ENCODE measurements around the gene MAPK8. TPM values are rescaled to one million over a fixed set of nuclear protein-coding genes. Genes with fewer than 3 reads are reported as not detected.

MAPK8 gene
- total RNA-seq, 2 donors from 2014 or later = 34.0 to 35.8 TPM

- no peak for DNase-seq
- H3K4me3 Mint-ChIP-seq = no peak overlapping the region
- no peaks in the 10 kb centered on the region for H3K27me3 Mint-ChIP-seq
Observed at GRCh38 chr10:48464871-48465736, 158.6 kb downstream of the MAPK8 start.

GRCh38 chr10:48465860-48466521 is 159.5 kb downstream of the MAPK8 start:
- DNase-seq (no peak), ATAC-seq (no peak)
- no peaks in the 10 kb centered on the region for H3K36me3 Mint-ChIP-seq (ENCODE audit: low read depth)
- no peaks in the 10 kb centered on the region for H3K27me3 Mint-ChIP-seq
- no peaks in the 10 kb centered on the region for H3K9me3 ChIP-seq (ENCODE audit: control insufficient read depth, low read length, poor library complexity, severe bottlenecking)
- H3K4me1 Mint-ChIP-seq = peaks cover 3% of the 10 kb centered on the region
- no peak overlapping the region for H3K27ac Mint-ChIP-seq
- no peak overlapping the region for H3K4me3 Mint-ChIP-seq

More at GRCh38 chr10:48464871-48465736, 158.6 kb downstream of the MAPK8 start:
- no peaks in the 10 kb centered on the region for H3K36me3 Mint-ChIP-seq (ENCODE audit: low read depth)
- peaks cover 3% of the 10 kb centered on the region for H3K4me1 Mint-ChIP-seq
- H3K27ac Mint-ChIP-seq = no peak overlapping the region
- no peak for ATAC-seq
- no peaks in the 10 kb centered on the region for H3K9me3 ChIP-seq (ENCODE audit: control insufficient read depth, low read length, poor library complexity, severe bottlenecking)

DNA sequence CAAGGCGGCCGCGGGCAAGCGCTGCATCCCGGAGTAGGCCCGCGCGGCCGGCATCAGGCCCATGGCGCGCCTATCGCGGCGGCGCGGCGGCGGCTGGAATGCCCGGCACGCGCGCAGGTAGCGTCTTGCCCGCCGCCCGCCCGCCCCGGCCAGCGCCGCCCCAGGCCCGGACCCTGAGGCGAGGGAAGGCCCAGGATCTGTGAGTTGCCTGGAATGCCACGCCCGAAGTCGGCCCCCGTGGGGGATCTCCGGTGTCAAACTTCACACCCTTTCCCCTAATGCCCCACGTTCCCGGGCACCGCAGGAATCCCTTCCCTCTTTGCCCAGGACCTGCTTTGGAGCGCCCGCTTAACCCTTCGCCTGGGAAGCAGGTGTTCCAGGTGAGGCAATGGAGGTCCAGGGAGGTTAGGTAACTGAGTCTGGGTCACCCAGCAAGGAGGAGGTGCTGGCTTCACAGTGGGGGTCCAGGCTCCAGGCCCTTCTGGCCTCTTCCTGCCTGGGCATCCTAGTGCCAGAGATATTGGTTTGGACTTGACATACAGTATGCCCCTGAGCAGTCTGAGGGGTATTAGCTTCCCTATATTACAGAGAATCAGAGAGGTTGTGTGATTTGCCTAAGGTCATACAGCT is 160.2 kb downstream of the MAPK8 start:
- Mint-ChIP-seq H3K4me1 (peaks cover 7% of the 10 kb centered on the region), H3K4me3 (no peak overlapping the region), H3K36me3 (ENCODE audit: low read depth) (no peaks in the 10 kb centered on the region), H3K27me3 (no peaks in the 10 kb centered on the region), H3K27ac (no peak overlapping the region)
- no peaks in the 10 kb centered on the region for H3K9me3 ChIP-seq (ENCODE audit: control insufficient read depth, low read length, poor library complexity, severe bottlenecking)
- ATAC-seq (no peak), DNase-seq (no peak)

- DNase-seq = no peak
- H3K4me3 Mint-ChIP-seq = no peak overlapping the region
- ATAC-seq = no peak
Observed at GRCh38 chr10:48467669-48468068, 161.2 kb downstream of the MAPK8 start.

DNA sequence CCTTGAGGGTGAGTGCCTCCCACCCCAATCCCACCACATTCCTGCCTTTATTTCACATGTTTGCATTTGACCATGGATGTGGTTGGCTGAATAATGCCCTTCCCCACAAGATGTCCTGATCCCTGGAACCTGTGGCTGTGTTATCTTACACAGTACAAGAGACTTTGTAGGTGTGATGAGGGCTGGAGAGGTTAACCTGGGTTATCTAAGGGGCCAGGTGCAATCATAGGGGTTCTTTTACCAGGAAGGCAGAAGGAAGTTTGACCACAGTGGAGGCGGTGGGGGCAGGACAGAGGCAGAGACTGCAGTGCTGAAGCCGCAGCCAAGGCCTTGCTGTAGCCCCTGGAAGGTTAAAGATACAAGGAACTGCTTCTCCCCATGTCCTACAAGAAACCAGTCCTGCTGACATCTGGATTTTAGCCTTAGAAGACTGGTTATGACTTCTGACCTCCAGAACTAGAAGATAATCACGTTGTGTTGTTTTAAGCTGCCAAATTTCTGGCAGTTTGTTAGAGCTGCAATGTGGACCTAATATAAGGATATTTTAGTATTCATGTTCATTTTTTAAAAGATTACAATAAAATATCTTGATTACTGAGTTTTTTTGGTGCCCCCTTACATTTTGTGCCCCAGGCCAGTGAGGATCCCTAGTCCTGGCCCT is 161.8 kb downstream of the MAPK8 start:
- DNase-seq (no peak), ATAC-seq (no peak)
- Mint-ChIP-seq H3K27ac (no peak overlapping the region), H3K4me3 (no peak overlapping the region), H3K27me3 (no peaks in the 10 kb centered on the region), H3K4me1 (peaks cover 7% of the 10 kb centered on the region), H3K36me3 (ENCODE audit: low read depth) (no peaks in the 10 kb centered on the region)
- no peaks in the 10 kb centered on the region for H3K9me3 ChIP-seq (ENCODE audit: control insufficient read depth, low read length, poor library complexity, severe bottlenecking)

More at GRCh38 chr10:48467669-48468068, 161.2 kb downstream of the MAPK8 start:
- H3K27ac Mint-ChIP-seq = no peak overlapping the region
- H3K36me3 Mint-ChIP-seq (ENCODE audit: low read depth) = no peaks in the 10 kb centered on the region
- no peaks in the 10 kb centered on the region for H3K9me3 ChIP-seq (ENCODE audit: control insufficient read depth, low read length, poor library complexity, severe bottlenecking)
- H3K27me3 Mint-ChIP-seq = no peaks in the 10 kb centered on the region
- H3K4me1 Mint-ChIP-seq = peaks cover 7% of the 10 kb centered on the region

DNA sequence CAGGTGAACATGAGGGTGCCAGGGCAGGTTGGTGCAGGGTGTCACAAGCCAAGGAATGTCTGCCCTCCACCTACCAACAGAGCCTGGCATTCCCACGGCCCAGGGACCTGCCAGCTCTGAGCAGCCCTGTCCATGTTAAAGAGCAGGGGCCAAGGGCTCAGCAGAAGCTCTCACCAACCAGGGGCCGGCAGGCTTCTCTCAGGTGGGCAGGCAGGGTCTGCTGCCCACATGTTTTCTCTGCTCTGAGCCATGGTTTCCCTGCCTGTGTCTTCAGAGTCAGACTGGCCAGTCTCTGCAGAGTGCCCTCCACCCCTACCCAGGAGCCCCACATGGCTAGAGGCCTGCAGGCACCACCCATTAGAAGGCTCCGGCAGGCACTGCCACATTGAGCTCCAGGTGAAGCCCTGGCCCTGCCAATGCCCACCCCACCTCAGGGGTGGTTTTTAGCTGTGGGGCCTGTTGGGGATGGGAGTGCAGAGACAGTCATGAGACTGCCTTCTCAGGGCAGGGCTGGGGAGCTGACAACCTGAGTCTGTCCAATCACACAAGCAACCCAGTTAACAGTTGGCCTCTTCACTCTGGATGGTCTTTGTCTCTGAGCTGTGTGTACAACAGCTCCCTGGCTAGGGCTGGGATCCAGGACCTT is 162.5 kb downstream of the MAPK8 start:
- H3K36me3 Mint-ChIP-seq (ENCODE audit: low read depth) = no peaks in the 10 kb centered on the region
- no peak overlapping the region for H3K27ac Mint-ChIP-seq
- no peak for DNase-seq
- ATAC-seq = no peak
- no peaks in the 10 kb centered on the region for H3K9me3 ChIP-seq (ENCODE audit: control insufficient read depth, low read length, poor library complexity, severe bottlenecking)
- peaks cover 7% of the 10 kb centered on the region for H3K4me1 Mint-ChIP-seq
- no peaks in the 10 kb centered on the region for H3K27me3 Mint-ChIP-seq
- H3K4me3 Mint-ChIP-seq = no peak overlapping the region

- Mint-ChIP-seq H3K36me3 (ENCODE audit: low read depth) (no peaks in the 10 kb centered on the region), H3K27me3 (no peaks in the 10 kb centered on the region), H3K27ac (no peak overlapping the region), H3K4me1 (peaks cover 4% of the 10 kb centered on the region), H3K4me3 (no peak overlapping the region)
- DNase-seq (no peak), ATAC-seq (no peak)
- no peaks in the 10 kb centered on the region for H3K9me3 ChIP-seq (ENCODE audit: control insufficient read depth, low read length, poor library complexity, severe bottlenecking)
Observed at GRCh38 chr10:48469516-48470020, 163.1 kb downstream of the MAPK8 start.

DNA sequence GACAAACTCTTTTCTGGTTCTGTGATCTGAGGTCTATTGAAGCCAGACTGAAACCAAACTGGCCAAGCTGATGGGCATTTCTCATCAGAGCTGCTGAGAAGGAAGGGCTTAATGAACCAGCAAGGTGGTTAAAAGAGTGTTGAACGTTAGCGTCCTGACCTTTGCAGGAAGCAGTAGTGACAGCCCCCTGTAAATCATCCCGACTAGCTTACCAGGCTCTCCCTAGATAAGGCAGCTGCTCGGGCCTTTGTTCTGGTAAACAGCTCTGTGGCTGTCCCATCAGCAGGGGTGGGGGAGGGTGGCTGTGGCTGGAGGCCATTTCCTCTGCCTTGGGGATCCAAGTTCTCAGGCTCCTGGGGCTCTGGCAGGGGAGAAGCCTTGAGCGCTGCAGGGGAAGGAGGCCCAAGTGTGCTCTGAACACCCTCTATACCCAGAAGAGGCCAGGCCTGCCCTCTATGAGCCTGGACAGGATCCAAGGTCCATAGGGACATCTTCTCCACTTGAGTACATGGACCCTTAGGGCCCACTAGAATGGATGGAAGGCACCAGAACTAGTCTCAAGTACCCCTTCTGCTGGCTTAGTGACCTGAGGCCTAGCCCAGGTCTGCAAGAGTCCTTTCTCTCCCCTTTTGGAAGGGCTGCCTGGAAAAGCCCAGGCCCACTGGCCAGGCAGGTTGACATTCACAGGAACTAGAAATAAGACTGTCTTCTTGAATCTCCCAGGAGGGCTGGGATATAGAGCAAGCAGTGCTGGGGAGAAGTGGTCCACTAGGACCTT is 163.8 kb downstream of the MAPK8 start:
- DNase-seq (no peak), ATAC-seq (no peak)
- H3K4me3 Mint-ChIP-seq = no peak overlapping the region
- no peak overlapping the region for H3K27ac Mint-ChIP-seq
- no peaks in the 10 kb centered on the region for H3K9me3 ChIP-seq (ENCODE audit: control insufficient read depth, low read length, poor library complexity, severe bottlenecking)
- no peaks in the 10 kb centered on the region for H3K36me3 Mint-ChIP-seq (ENCODE audit: low read depth)
- peaks cover 6% of the 10 kb centered on the region for H3K27me3 Mint-ChIP-seq
- peaks cover 7% of the 10 kb centered on the region for H3K4me1 Mint-ChIP-seq

DNA sequence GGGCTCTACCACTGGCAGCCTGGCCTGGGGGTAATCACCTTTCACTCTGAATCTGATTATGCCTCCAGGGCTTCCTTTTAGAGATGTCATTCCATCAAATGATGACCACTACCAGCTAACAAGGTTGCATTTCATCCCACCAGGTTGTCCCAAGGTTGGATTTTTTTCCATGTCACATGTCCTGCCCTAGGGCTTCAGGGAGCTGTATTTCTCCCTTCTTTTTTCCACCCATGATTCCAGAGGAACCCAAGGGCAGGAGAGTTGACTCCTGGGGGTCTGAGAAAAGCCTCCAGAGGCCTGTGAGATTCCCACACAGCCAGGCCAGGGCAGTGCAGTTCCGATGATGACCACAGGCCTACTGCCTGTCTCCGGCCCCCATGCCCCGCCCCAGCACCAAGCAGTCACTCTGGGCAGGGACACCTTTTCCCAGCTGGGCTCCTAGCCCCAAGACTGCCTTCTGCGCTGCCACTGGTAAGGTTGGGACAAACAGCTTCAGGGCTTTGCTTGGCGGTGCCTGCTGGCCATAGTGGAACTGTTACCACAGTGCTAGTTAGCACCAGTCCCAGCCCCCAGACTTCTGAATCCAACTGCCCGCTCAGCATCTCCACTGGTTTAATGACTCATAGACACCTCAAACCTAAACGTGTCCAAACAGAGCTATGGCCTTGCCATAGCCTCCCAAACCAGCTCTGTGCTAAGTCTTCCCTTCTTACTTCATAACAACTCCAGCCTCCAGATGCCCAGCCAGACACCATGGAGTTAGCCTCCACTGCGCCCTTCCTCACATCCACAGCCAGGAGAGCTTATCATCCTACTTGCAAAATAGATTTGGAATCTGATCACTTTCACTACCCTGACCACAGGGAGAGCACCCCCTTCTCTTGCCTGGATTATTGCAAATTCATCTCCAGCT is 164.7 kb downstream of the MAPK8 start:
- H3K9me3 ChIP-seq (ENCODE audit: control insufficient read depth, low read length, poor library complexity, severe bottlenecking) = no peaks in the 10 kb centered on the region
- Mint-ChIP-seq H3K27me3 (peaks cover 13% of the 10 kb centered on the region), H3K27ac (no peak overlapping the region), H3K36me3 (ENCODE audit: low read depth) (no peaks in the 10 kb centered on the region), H3K4me3 (no peak overlapping the region), H3K4me1 (peaks cover 7% of the 10 kb centered on the region)
- DNase-seq (no peak), ATAC-seq (no peak)

- Mint-ChIP-seq H3K27me3 (peaks cover 26% of the 10 kb centered on the region), H3K27ac (no peak overlapping the region), H3K4me1 (peaks cover 7% of the 10 kb centered on the region), H3K36me3 (ENCODE audit: low read depth) (no peaks in the 10 kb centered on the region), H3K4me3 (no peak overlapping the region)
- ATAC-seq (no peak), DNase-seq (no peak)
- no peaks in the 10 kb centered on the region for H3K9me3 ChIP-seq (ENCODE audit: control insufficient read depth, low read length, poor library complexity, severe bottlenecking)
Observed at GRCh38 chr10:48472501-48473069, 166.1 kb downstream of the MAPK8 start.

- DNase-seq = no peak
- H3K36me3 Mint-ChIP-seq (ENCODE audit: low read depth) = no peaks in the 10 kb centered on the region
- no peak overlapping the region for H3K27ac Mint-ChIP-seq
- H3K27me3 Mint-ChIP-seq = peaks cover 26% of the 10 kb centered on the region
- H3K9me3 ChIP-seq (ENCODE audit: control insufficient read depth, low read length, poor library complexity, severe bottlenecking) = no peaks in the 10 kb centered on the region
- no peak for ATAC-seq
- H3K4me3 Mint-ChIP-seq = no peak overlapping the region
- peaks cover 7% of the 10 kb centered on the region for H3K4me1 Mint-ChIP-seq
Observed at GRCh38 chr10:48473704-48474103, 167.2 kb downstream of the MAPK8 start.

Data from T-helper 17 cell (primary cell).